Large intestine (tissue), 3 donors: Measurements from ENCODE around the gene EFCAB8. TPM values are rescaled to one million over a fixed set of nuclear protein-coding genes. Genes with fewer than 3 reads are reported as not detected.
"Not testable (repeated sequence)": the region's sequence is repeated elsewhere in the genome, so short reads cannot be mapped to it uniquely, and the experiment has no call there.

Source experiments
- DNase-seq, 2 donors: peaks; one replicate each; pipeline versions ENCODE4 v3.0.0 to v3.0.0-alpha.2; 2013
- H3K27ac ChIP-seq: one replicate; pipeline ENCODE4 v1.5.1; 2013; ENCODE audit warnings: low read length
- H3K27me3 ChIP-seq: 2 replicates; pipeline ENCODE4 v1.6.1; 2013; ENCODE audit warnings: low read length; ENCODE audit not compliant: control insufficient read depth, insufficient read depth
- H3K36me3 ChIP-seq: 2 replicates; pipeline ENCODE4 v1.6.1; 2013; ENCODE audit warnings: low read length; ENCODE audit not compliant: control insufficient read depth, insufficient read depth
- H3K4me1 ChIP-seq: one replicate; pipeline ENCODE4 v1.6.1; 2013; ENCODE audit warnings: low read length; ENCODE audit not compliant: control insufficient read depth, insufficient read depth
- H3K4me3 ChIP-seq: one replicate; pipeline ENCODE4 v1.5.1; 2013; ENCODE audit warnings: low read length
- H3K9me3 ChIP-seq: one replicate; pipeline ENCODE4 v1.6.1; 2013; ENCODE audit warnings: mild to moderate bottlenecking, low read depth, low read length, moderate library complexity; ENCODE audit not compliant: control insufficient read depth
- WGBS: methylation state at CpG from one replicate; pipeline ENCODE4 v1.1.5; 2013; ENCODE audit warnings: low lambda C conversion rate; ENCODE audit not compliant: insufficient coverage; 5-methylcytosine and 5-hydroxymethylcytosine counted together
- polyA plus RNA-seq: library from polyadenylated mRNA; unstranded; fragments of 120-200 nt; gene quantifications from one replicate; pipeline ENCODE4 v1.2.1, GENCODE V29; 2013

The EFCAB8 gene
- polyA plus RNA-seq, 1 donor, result 0.25 TPM

GRCh38 chr20:32970115-32970972 lies 111.6 kb downstream of the EFCAB8 start:
- no CpG with 5 or more reads among the region's 15 CpGs for WGBS

GRCh38 chr20:32970973-32971300 lies 112.2 kb downstream of the EFCAB8 start:
- H3K27ac ChIP-seq, result no peak overlapping the region
- DNase-seq, result no peak
- no CpG with 5 or more reads among the region's 2 CpGs for WGBS

More at GRCh38 chr20:32970115-32970972, 111.6 kb downstream of the EFCAB8 start:
- Histone ChIP-seq H3K36me3 (no peaks in the 10 kb centered on the region), H3K4me3 (no peak overlapping the region), H3K9me3 (no peaks in the 10 kb centered on the region), H3K27ac (no peak overlapping the region), H3K27me3 (no peaks in the 10 kb centered on the region), H3K4me1 (no peaks in the 10 kb centered on the region)
- DNase-seq, result no peak

GRCh38 chr20:32971703-32972161 lies 113.0 kb downstream of the EFCAB8 start:
- Histone ChIP-seq H3K9me3 (no peaks in the 10 kb centered on the region), H3K27me3 (no peaks in the 10 kb centered on the region), H3K4me1 (no peaks in the 10 kb centered on the region), H3K36me3 (no peaks in the 10 kb centered on the region), H3K27ac (no peak overlapping the region), H3K4me3 (no peak overlapping the region)
- 71% methylated on average over 1 of the region's 6 CpGs for WGBS
- DNase-seq, result no peak

More at GRCh38 chr20:32970973-32971300, 112.2 kb downstream of the EFCAB8 start:
- H3K9me3 ChIP-seq, result no peaks in the 10 kb centered on the region
- no peaks in the 10 kb centered on the region for H3K27me3 ChIP-seq
- no peak overlapping the region for H3K4me3 ChIP-seq
- no peaks in the 10 kb centered on the region for H3K36me3 ChIP-seq
- H3K4me1 ChIP-seq, result no peaks in the 10 kb centered on the region

GRCh38 chr20:32972181-32973076 lies 113.7 kb downstream of the EFCAB8 start:
- WGBS, result no CpG with 5 or more reads among the region's 13 CpGs
- no peaks in the 10 kb centered on the region for H3K9me3 ChIP-seq
- H3K4me3 ChIP-seq, result no peak overlapping the region
- no peaks in the 10 kb centered on the region for H3K27me3 ChIP-seq
- DNase-seq, result peak in 1 of 2 donors; percentile 29
- H3K4me1 ChIP-seq, result no peaks in the 10 kb centered on the region
- H3K27ac ChIP-seq, result no peak overlapping the region
- no peaks in the 10 kb centered on the region for H3K36me3 ChIP-seq

- no peak overlapping the region for H3K4me3 ChIP-seq
- no peaks in the 10 kb centered on the region for H3K36me3 ChIP-seq
- H3K9me3 ChIP-seq, result no peaks in the 10 kb centered on the region
- no peaks in the 10 kb centered on the region for H3K4me1 ChIP-seq
- DNase-seq, result no peak
- no peaks in the 10 kb centered on the region for H3K27me3 ChIP-seq
- no CpG with 5 or more reads among the region's 10 CpGs for WGBS
- no peak overlapping the region for H3K27ac ChIP-seq
Observed at GRCh38 chr20:32973077-32973717, 114.5 kb downstream of the EFCAB8 start.

GRCh38 chr20:32974204-32975064 lies 115.7 kb downstream of the EFCAB8 start:
- not testable (repeated sequence) for H3K9me3 ChIP-seq, H3K4me1 ChIP-seq, H3K27ac ChIP-seq, DNase-seq, H3K27me3 ChIP-seq, H3K4me3 ChIP-seq, H3K36me3 ChIP-seq
- WGBS, result no CpG with 5 or more reads among the region's 9 CpGs

- not testable (repeated sequence) for H3K4me3 ChIP-seq, DNase-seq, H3K27me3 ChIP-seq, H3K27ac ChIP-seq, H3K36me3 ChIP-seq, H3K4me1 ChIP-seq, H3K9me3 ChIP-seq
- WGBS, result no CpG with 5 or more reads among the region's 4 CpGs
Observed at GRCh38 chr20:32975121-32975520, 116.4 kb downstream of the EFCAB8 start.

GRCh38 chr20:32975698-32976674 lies 117.3 kb downstream of the EFCAB8 start:
- no CpG with 5 or more reads among the region's 15 CpGs for WGBS
- H3K4me1 ChIP-seq, result no peaks in the 10 kb centered on the region
- no peak for DNase-seq
- no peaks in the 10 kb centered on the region for H3K27me3 ChIP-seq
- no peaks in the 10 kb centered on the region for H3K36me3 ChIP-seq
- H3K27ac ChIP-seq, result no peak overlapping the region
- H3K4me3 ChIP-seq, result no peak overlapping the region
- H3K9me3 ChIP-seq, result no peaks in the 10 kb centered on the region

GRCh38 chr20:32976746-32977145 lies 118.0 kb downstream of the EFCAB8 start:
- 58% methylated on average over 2 of the region's 6 CpGs for WGBS
- H3K27me3 ChIP-seq, result no peaks in the 10 kb centered on the region
- no peak overlapping the region for H3K27ac ChIP-seq
- H3K4me1 ChIP-seq, result no peaks in the 10 kb centered on the region
- DNase-seq, result no peak
- H3K9me3 ChIP-seq, result no peaks in the 10 kb centered on the region
- no peak overlapping the region for H3K4me3 ChIP-seq
- H3K36me3 ChIP-seq, result no peaks in the 10 kb centered on the region
